ENCODE measurements around the gene UGDH. TPM values are rescaled to one million over a fixed set of nuclear protein-coding genes. Genes with fewer than 3 reads are reported as not detected.

UGDH gene
- total and polyA plus RNA-seq, 10 of the 15 experiments (the other 5 are each of a cell fraction or from before 2014, with no cell fraction given) = 11.1 to 60.3 (median 26.8) TPM

DNA sequence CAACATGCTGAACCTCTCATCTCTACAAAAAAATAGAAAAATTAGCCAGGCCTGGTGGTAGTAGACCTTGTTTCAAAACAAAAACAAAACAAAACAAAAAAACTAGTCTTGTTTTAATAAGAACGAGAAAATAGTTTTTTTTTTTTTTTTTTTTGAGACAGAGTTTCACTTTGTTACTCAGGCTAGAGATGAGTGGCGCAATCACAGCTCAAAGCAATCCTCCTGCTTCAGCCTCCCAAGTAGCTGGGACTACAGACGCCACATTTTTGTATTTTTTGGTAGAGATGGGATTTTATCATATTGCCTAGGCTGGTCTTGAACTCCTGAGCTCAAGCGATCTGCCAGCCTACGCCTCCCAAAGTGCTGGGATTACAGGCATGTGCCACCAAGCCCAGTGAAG is 47.7 kb upstream of the UGDH start:
- no peak for ATAC-seq
- H3K27ac ChIP-seq (ENCODE audit: control insufficient read depth, insufficient read depth) = no peak overlapping the region
- no peak for DNase-seq (ENCODE audit: low read depth, low spot score)
- no peaks in the 10 kb centered on the region for H3K4me1 ChIP-seq (ENCODE audit: control insufficient read depth, insufficient read depth, low read length)
- ChIA-PET SMC1A (ENCODE audit: uncharacterized antibody, unreplicated experiment) (interaction anchor here (0.7 kb wide), 1 partner anchor 56 kb away, joined by 3 read pairs; no protein-coding TSS in a partner anchor), RAD21 (ENCODE audit: unreplicated experiment) (interaction anchor here (0.7 to 1.3 kb wide), 2 partner anchors 51 to 57 kb away, joined by 3 to 4 read pairs; no protein-coding TSS in a partner anchor), CTCF (interaction anchor here (0.9 kb wide), 1 partner anchor 17 kb away, joined by 3 read pairs; no protein-coding TSS in a partner anchor), POLR2A (interaction anchor here (0.6 to 0.7 kb wide), 2 partner anchors 56 to 578 kb away, joined by 3 read pairs; no protein-coding TSS in a partner anchor)
- peak overlapping the region; percentile 7; the same call in 1 of the 2 replicates for H2AFZ ChIP-seq (ENCODE audit: control insufficient read depth, low read depth, low read length)
- no peak overlapping the region for H3K9ac ChIP-seq (ENCODE audit: control insufficient read depth, insufficient read depth, low read length)
- peaks cover 0 to 6% of the 10 kb centered on the region in 2 experiments; a peak in 1 of 4 replicates for H3K36me3 ChIP-seq (ENCODE audit: control insufficient read depth in 2 of 2, insufficient read depth in 2 of 2, low read length in 1 of 2)
- intact Hi-C loops (cut with micrococcal nuclease; ENCODE audit: unreplicated experiment) = no loop called here
- no peak for FAIRE-seq
- H4K20me1 ChIP-seq (ENCODE audit: control insufficient read depth, insufficient read depth) = no peaks in the 10 kb centered on the region
- no peak overlapping the region for H3K4me3 ChIP-seq
- TF ChIP-seq PML (IDR thresholded peaks at IDR 0.05; ENCODE audit: low read length) (no peak), JUNB (IDR thresholded peaks at IDR 0.05) (0 out of 2 replicates have a peak, but pooled peaks have one; percentile 15)
- H3K27me3 ChIP-seq (replicated peaks in 1 of 2; ENCODE audit: control insufficient read depth in 2 of 2, insufficient read depth in 2 of 2, low read length in 1 of 2) = no peaks in the 10 kb centered on the region
- no TSS peak for BruUV-seq (replicated peaks)
- H3K9me3 ChIP-seq (replicated peaks; ENCODE audit: control insufficient read depth, insufficient read depth, low read length) = no peaks in the 10 kb centered on the region
- WGBS (ENCODE audit: insufficient coverage, insufficient replicate concordance, low lambda C conversion rate, missing lambda C conversion rate) = 50% methylated on average over 5 of the region's 5 CpGs
- in situ Hi-C loops (cut with MboI) = no loop called here
- no peaks in the 10 kb centered on the region for H3K79me2 ChIP-seq (ENCODE audit: control insufficient read depth, insufficient read depth, low read length)
- no peak overlapping the region for H3K4me2 ChIP-seq (ENCODE audit: control insufficient read depth, insufficient read depth)

GRCh38 chr4:39571504-39571903 is 44.3 kb upstream of the UGDH start:
- peaks cover 0 to 6% of the 10 kb centered on the region in 2 experiments; a peak in 1 of 4 replicates for H3K36me3 ChIP-seq (ENCODE audit: control insufficient read depth in 2 of 2, insufficient read depth in 2 of 2, low read length in 1 of 2)
- no peaks in the 10 kb centered on the region; the same call in 2 of the 3 replicates for H3K9me3 ChIP-seq (replicated peaks; ENCODE audit: control insufficient read depth, insufficient read depth, low read length)
- no peak overlapping the region for H3K27ac ChIP-seq (ENCODE audit: control insufficient read depth, insufficient read depth)
- in situ Hi-C loops (cut with MboI) (no loop called here), intact Hi-C loops (cut with micrococcal nuclease; ENCODE audit: unreplicated experiment) (no loop called here)
- no peaks in the 10 kb centered on the region for H3K27me3 ChIP-seq (replicated peaks in 1 of 2; ENCODE audit: control insufficient read depth in 2 of 2, insufficient read depth in 2 of 2, low read length in 1 of 2)
- no peak overlapping the region for H2AFZ ChIP-seq (ENCODE audit: control insufficient read depth, low read depth, low read length)
- TF ChIP-seq RBBP5 (conservative IDR thresholded peaks at IDR 0.05) (no peak), BCL3 (IDR thresholded peaks at IDR 0.05; ENCODE audit: borderline replicate concordance, insufficient read depth, low read depth, low read length, poor library complexity, severe bottlenecking) (peak; percentile 42)
- BruUV-seq (replicated peaks) = no TSS peak
- H3K4me1 ChIP-seq (ENCODE audit: control insufficient read depth, insufficient read depth, low read length) = peaks cover 7% of the 10 kb centered on the region
- no peak for DNase-seq (ENCODE audit: low read depth, low spot score)
- no peaks in the 10 kb centered on the region for H4K20me1 ChIP-seq (ENCODE audit: control insufficient read depth, insufficient read depth)
- no peaks in the 10 kb centered on the region; the same call in 1 of the 2 replicates for H3K79me2 ChIP-seq (ENCODE audit: control insufficient read depth, insufficient read depth, low read length)
- ChIA-PET SMC1A (ENCODE audit: uncharacterized antibody, unreplicated experiment) (no interaction called here), RAD21 (ENCODE audit: unreplicated experiment) (no interaction called here), CTCF (no interaction called here), POLR2A (no interaction called here)
- no peak for FAIRE-seq
- H3K9ac ChIP-seq (ENCODE audit: control insufficient read depth, insufficient read depth, low read length) = no peak overlapping the region
- H3K4me3 ChIP-seq = no peak overlapping the region
- no peak for ATAC-seq
- no peak overlapping the region for H3K4me2 ChIP-seq (ENCODE audit: control insufficient read depth, insufficient read depth)
- WGBS (ENCODE audit: insufficient coverage, insufficient replicate concordance, low lambda C conversion rate, missing lambda C conversion rate) = 98% methylated on average over 6 of the region's 6 CpGs

Data from GM12878 (cell line).